Measurements from ENCODE around the gene IGFBP4.

Gene IGFBP4

GRCh38 chr17:40493697-40494096 is 50.4 kb downstream of the IGFBP4 start:
- no peak for DNase-seq

GRCh38 chr17:40495140-40495539 is 51.9 kb downstream of the IGFBP4 start:
- no peak for DNase-seq

- no peak for DNase-seq
These were observed 52.9 kb downstream of the IGFBP4 start for GRCh38 chr17:40496170-40496569.

- no peak for DNase-seq
These were observed 53.6 kb downstream of the IGFBP4 start for GRCh38 chr17:40496634-40497420.

- no peak for DNase-seq
These were observed 54.4 kb downstream of the IGFBP4 start for GRCh38 chr17:40497695-40498094.

- no peak for DNase-seq
These were observed 55.2 kb downstream of the IGFBP4 start for GRCh38 chr17:40498281-40499084.

- no peak for DNase-seq
These were observed 56.4 kb downstream of the IGFBP4 start for GRCh38 chr17:40499551-40500189.

GRCh38 chr17:40500190-40500589 is 56.9 kb downstream of the IGFBP4 start:
- no peak for DNase-seq

- no peak for DNase-seq
These were observed 57.5 kb downstream of the IGFBP4 start for GRCh38 chr17:40500709-40501108.

GRCh38 chr17:40501499-40501911 is 58.3 kb downstream of the IGFBP4 start, which contains the start of gene TNS4:
TSS of gene TNS4 (minus strand) at chr17:40501623. CDS start at chr17:40496425, 5,198 bp downstream.
- DNase-seq: no peak

- DNase-seq: no peak
These were observed 59.5 kb downstream of the IGFBP4 start for GRCh38 chr17:40502716-40503115.

GRCh38 chr17:40503154-40503553 is 59.9 kb downstream of the IGFBP4 start:
- no peak for DNase-seq

- no peak for DNase-seq
These were observed 63.5 kb downstream of the IGFBP4 start for GRCh38 chr17:40506786-40507185.
